GM21447 (cell line): Measurements from ENCODE around the gene EIF4E3.

ENCODE experiments used
- ATAC-seq: cut with Tn5 transposase; IDR thresholded peaks from one replicate; pipeline ENCODE4 v1.9.1; 2021; ENCODE audit not compliant: unreplicated experiment

Gene EIF4E3

DNA sequence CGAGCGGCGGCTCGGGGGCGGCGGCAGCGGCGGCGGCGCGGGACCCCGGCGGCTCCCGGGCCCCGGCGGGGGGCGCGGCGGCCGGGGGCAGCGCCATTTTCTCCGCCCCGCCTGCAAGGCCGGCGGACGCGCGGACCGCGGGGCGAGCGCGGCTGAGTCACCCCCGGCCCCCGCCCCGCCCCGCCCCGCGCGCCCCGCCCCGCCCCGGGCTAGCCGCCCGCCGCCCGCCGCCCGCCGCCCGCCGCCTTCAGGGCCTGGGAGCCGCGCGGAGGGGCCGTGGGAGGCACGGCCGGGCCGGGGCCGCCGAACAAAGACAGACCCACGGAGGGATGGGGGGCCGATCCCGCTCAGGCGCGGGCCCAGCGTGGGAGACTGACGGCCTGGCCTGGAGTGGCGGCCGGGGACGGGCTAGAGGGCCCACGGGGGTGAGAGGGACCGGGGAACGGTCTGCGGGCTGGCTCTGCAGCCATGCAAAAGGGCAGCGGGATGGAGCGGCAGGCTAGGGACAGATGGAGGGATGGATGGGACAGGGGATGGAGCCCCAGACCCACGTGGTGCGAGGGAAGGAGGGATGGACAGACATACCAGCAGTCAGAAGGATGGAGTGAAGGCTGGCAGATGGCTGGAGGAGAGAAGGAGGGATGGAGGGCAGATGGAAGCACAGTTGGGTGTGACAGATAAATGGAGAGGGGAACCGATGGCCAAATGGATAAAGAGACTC, at the start of gene EIF4E3:
Gene EIF4E3, minus strand, starts transcription at position 132 of the 721 bp plus-strand sequence. Its CDS starts 35 bp downstream, at position 97.
- ATAC-seq, result peak; percentile 30

DNA sequence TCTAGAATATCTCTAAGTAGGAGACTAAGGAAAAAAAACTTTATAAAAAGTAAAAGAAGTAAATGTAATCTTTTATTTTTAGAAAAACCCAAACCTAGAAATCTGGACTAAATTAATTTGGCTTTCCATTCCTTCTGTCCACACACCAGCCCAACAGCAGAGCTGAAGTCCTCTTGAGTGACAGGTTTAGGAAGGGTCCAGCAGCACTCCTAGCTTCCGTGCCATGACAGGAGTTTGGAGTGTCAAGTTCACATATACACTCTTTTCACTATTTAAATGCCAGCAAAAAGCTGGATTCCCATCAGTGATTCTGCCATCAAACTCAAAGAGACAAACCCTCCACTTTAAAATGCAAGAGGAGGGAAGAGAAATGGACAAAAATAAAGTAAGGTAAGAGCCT, 46.7 kb upstream of the EIF4E3 start:
- ATAC-seq, result no peak

DNA sequence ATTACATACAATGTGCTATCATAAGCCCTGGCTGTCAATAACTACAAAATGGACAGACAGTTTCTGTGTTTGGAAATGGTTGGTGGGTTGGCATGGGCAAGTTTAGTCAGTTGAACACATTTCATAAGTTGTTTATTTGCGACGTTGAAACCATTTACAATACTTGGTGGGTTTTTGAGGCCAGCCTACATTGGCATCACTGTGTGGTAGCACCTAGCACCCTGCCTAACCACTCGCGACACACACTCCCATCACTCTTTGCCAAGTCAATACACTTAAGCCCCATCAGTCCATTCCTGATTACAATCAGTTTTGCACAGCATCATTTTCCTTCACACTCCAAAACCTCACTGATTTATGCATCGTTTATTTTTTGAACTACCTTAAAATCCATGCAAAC, 45.9 kb upstream of the EIF4E3 start:
- no peak for ATAC-seq

DNA sequence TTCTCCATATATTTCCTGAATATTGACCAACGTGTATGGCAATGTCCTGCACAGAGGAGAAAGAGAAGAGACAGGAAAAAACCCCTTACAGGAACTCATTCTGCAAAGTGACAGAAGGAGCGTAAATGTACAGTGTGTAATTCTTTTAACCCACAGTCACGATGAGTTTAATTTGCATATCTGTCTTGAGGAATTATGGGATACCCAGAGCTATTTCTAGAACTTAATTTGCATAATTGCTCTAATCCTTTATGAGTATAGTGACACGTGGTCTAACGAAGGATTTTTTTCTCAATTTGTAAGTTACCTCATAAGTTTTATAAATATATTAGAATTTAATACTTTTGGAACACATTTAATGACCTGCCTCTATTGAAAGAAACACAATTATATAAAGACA, 38.2 kb upstream of the EIF4E3 start:
- ATAC-seq, result no peak

DNA sequence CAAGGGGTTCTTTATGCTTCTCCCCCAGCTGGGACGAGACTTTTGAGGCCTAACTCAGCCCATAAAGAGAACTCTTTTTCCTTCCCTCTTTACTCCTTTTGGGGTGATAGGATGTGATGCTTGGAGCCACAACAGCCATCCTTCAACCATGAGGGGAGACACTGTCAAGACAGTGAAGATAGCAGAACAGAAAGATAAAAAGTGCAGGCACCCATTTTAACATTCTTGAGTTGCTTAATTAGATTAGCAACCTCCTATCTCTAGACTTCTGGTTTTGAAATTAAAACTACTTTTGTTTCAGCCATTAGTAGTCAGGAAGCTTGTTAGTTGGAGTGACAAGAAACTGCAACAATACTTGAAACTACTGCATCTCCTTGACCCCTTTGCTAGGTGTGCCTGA, 34.9 kb upstream of the EIF4E3 start:
- ATAC-seq, result no peak

DNA sequence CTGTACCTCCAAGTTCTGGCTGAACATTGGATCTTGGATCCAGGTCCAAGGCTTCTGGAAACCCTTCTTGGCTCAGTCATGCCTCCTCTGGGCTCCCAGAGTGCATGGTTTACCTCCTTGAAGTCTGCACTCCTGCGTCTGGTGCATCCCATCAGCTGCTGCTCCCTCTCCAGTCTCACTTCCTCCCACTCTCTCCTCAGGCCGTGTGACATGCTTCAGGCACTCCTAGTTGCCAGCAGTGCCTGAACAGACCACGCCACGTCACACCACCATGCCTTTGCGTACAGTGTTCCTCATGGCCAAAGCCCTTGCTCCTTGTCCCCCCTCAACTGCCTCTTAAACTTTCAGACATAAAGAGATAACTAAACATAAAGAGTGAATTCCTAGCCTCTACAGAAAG, 34.2 kb upstream of the EIF4E3 start:
- ATAC-seq, result no peak

DNA sequence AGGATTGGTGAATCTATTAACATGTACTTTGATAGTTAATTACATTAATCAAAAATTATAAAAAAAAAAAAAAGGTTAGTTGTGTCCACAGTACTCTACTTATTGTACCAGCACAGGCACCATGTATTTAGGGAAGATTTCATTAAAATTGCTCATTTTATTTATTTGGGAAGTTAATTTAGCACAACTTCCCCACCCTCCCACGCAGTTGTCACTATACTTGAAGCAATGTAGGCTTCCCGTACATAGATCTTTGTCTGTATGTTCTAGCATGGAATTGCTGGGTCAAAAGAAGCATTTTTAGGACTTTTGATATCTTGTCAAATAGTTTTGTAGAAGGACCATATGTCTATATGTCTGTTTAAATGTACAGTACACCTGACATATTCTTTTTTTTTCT, 32.9 kb upstream of the EIF4E3 start:
- no peak for ATAC-seq

DNA sequence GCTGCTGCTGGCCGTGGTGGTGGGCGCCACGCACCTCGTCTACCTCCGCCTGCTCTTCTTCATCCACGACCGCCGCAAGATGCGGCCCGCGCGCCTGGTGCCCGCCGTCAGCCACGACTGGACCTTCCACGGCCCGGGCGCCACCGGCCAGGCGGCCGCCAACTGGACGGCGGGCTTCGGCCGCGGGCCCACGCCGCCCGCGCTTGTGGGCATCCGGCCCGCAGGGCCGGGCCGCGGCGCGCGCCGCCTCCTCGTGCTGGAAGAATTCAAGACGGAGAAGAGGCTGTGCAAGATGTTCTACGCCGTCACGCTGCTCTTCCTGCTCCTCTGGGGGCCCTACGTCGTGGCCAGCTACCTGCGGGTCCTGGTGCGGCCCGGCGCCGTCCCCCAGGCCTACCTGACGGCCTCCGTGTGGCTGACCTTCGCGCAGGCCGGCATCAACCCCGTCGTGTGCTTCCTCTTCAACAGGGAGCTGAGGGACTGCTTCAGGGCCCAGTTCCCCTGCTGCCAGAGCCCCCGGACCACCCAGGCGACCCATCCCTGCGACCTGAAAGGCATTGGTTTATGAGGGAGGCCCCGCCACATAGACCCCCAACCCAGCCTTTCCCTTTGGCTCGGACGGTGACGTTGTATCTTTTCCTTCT, 29.5 kb upstream of the EIF4E3 start:
- no peak for ATAC-seq

DNA sequence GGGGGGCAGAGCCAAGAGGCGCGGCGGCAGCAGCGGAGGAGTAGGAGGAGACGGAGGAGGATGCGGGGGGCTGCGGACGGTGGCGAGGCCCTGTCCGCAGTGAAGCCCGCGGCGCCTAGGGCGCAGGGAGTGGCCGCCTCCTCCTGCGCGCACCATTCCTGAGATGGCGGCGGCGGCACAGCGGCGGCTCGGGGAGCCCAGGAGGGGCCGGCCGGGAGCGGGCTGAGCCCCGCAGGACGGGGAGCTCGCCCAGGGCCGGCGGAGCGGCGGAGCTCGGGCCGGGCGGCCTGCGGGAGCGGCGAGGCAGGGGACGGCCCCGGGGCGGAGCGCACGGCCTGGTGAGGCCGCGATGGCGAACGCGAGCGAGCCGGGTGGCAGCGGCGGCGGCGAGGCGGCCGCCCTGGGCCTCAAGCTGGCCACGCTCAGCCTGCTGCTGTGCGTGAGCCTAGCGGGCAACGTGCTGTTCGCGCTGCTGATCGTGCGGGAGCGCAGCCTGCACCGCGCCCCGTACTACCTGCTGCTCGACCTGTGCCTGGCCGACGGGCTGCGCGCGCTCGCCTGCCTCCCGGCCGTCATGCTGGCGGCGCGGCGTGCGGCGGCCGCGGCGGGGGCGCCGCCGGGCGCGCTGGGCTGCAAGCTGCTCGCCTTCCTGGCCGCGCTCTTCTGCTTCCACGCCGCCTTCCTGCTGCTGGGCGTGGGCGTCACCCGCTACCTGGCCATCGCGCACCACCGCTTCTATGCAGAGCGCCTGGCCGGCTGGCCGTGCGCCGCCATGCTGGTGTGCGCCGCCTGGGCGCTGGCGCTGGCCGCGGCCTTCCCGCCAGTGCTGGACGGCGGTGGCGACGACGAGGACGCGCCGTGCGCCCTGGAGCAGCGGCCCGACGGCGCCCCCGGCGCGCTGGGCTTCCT, 28.8 kb upstream of the EIF4E3 start, which contains the start of gene GPR27:
Gene GPR27, plus strand, starts transcription at position 155 of the 909 bp plus-strand sequence. Its CDS starts 195 bp downstream, at position 350.
- no peak for ATAC-seq

DNA sequence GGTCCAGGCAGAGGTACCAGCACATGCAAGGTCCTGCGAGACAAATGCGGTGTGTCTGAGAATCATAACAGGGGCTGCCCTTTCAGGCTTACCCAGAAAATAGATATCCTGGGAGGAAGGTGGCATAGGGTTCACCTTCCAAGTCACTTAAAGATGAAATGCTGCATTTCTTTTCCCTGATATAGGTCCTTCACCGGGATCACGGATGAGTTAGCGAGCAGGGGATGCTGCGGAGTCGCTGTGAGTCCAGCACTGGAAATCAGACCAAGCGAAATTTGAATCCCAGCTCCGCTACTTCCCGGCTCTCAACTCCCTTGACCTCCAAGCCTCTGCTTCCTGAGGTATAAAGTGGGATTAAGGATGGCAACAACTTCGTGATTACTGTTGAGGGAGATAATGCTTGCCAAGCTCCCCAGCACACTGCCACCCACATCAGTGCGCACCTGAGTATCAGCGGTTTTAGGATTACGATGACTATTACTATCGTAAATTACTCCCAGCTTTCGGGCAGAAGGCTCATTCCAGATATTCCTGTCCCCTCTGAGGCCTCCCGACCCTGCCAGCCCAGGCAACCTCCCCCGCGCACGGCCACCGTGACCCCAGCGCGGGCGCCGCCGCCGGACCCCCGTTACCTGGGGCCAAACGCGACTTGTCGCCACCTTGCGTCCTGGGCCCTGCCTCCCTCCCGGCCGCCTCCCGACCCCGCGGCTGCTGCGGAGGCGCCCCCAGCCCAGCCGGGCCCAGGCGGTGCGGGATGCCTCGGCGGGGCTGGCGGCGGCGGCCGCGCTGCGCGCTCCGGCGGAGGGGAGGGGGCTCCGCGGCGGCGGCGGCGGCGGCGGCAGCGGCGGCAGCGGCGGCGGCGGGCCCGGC, 27.9 kb upstream of the EIF4E3 start:
- no peak for ATAC-seq

DNA sequence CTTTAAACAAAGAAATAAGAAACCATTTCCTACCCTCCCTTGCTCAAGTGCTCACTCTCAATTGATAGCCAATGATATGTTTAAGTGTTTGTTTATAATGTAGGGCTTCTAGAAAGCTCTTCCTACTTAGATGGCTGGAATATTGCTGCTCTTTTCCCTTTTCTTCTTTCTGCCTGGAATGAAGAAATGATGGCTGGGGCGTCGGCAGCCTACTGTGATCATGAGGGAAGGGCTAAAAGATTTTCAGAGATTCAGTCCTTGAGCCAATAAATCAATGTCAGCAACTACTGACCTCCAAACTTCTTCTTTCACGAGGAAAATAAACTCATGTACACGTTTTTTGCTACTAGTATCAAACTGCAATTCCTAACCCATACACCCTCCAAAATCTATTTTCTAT, 26.4 kb upstream of the EIF4E3 start:
- ATAC-seq, result no peak

DNA sequence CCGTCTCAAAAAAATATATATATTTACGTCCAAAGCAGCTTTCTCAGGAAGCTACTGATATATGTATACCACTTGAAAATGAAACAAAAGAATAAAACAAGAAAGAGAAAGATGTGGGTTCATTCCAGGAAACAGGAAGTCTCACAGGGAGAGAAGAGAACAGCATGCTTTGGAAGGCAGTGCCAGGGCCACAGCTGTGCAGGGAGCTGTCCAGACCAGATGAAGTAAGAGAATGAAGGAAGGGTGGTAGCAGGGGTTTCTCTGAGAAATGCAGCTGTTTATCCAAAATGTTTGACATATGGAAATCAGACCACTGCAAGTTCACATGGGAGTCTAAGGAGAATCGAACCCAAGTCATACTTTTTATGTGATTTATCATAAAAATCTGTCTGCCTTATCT, 19.5 kb upstream of the EIF4E3 start:
- no peak for ATAC-seq

DNA sequence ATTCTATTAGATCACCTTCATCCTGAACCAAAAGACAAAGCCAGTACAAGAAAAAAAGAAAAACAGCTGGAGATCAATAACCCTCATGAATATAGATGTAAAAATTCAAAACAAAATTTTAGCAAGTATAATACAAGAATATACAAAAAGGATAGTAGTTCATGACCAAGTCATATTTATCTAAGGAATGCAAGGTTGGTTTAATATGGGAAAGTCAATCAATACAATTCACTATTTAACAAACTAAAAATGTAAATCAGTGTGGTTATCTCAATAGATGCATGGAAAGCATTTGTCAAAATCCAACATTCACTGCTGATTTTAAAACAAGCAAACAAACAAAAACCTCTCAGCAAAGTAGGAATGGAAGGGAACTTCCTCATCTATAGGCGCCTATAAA, 17.4 kb upstream of the EIF4E3 start:
- no peak for ATAC-seq

DNA sequence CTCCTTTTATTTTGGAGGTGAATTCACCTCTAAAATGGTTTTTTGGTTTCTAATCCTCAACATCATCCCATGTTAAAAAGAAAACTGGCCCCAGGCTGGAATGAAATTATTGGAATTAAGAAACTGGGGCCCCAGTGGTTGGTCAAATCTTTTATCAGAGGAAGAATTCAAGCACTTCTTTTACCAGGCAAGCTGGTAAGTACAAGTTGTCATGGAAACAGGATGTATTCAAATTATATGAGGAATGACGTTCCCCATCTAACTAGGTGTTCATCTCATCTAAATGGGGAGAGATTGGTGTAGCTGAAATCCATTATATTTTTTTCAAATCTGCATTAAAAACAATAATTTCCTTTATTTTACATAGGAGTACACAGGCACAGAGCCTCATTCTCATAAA, 9.7 kb upstream of the EIF4E3 start:
- no peak for ATAC-seq

DNA sequence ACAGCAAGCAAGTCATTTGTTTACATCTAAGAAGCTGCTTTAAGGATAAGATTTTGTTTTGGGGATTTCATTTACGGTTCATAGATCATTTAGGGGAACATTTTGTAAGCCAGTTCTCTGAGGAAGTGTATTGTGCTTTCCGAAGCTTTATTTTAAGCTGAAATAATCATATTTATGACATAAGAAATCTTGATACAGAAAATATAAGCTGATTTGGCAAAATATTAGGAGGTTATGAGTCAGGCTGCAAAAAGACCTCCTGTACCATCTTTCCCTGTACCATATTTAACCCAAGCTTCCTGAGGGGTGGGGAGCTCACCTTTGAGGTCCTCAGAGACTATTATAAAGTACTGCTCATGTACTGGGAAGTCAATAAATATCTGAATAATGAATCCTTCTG, 8.1 kb upstream of the EIF4E3 start:
- no peak for ATAC-seq

DNA sequence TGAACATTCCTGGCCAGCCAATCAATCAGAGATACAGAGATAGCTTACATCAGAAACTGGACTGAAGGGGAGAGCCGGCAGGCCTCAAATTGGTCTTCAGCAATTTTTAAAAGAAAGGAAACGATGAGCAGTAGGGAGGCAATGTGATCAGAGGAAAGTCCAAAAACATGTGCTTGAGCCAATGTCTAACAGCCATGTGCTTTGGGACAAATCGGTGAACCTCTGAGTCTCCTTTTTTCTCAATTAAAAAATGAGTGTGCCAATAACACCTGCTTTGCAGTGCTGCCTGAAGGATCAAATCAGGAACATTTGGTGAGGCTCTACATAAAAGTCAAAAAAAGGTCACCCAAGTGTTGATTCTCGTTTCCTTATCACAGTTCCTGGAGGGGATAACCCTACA, 7.4 kb upstream of the EIF4E3 start:
- ATAC-seq, result no peak

DNA sequence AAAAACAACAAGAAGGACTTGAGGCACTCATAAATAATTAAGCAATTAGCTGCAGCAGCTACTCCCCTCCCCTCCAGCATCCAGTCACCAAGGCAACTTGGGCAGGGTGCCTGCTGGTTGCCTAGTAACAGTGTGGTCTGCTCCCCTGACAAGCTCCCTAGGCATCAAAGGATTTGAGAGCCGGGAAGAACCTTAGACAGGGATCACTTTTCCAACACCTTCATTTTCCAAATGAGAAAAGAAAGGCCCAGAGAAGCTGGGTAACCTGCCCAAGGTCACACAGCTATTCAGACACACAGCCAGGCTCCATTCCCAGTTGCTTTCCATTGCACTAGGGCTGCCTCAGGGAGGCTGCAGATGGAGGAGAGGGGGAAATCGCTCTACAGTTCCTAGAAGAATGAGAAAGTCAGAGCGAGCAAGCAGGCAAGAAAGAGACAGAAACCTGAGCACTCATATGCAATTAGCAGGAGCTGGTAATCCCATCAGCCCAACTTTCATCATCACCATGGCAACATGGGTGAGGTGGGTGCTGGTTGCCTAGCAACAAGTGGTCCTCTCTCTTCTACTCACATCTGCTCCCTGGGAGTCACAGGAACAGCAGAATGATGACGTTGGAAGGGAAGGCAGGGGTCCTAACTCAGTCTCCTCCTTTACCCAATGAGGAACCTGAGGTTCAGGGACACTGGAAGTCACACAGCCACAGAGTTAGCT, 3.6 kb upstream of the EIF4E3 start:
- ATAC-seq, result no peak

DNA sequence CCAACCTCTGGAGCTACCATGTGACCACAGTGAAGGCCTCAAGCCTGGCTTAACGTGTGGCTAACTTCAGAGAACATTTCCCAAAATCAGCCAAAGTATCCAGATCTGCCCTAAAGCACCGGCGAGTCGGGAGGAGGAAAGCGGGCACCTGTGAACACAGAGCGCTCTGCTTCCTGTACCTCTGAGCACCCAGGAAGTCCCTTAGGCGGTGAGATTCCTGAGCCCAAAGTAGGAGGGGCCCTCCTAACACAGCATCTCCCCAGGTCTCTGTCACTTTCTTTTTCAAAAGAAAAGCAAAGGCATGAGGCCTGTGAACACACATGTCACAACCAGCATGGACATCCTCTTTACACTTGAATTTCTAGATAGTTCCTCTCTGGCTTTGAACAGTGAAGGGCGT, 944 bp upstream of the EIF4E3 start:
- no peak for ATAC-seq

DNA sequence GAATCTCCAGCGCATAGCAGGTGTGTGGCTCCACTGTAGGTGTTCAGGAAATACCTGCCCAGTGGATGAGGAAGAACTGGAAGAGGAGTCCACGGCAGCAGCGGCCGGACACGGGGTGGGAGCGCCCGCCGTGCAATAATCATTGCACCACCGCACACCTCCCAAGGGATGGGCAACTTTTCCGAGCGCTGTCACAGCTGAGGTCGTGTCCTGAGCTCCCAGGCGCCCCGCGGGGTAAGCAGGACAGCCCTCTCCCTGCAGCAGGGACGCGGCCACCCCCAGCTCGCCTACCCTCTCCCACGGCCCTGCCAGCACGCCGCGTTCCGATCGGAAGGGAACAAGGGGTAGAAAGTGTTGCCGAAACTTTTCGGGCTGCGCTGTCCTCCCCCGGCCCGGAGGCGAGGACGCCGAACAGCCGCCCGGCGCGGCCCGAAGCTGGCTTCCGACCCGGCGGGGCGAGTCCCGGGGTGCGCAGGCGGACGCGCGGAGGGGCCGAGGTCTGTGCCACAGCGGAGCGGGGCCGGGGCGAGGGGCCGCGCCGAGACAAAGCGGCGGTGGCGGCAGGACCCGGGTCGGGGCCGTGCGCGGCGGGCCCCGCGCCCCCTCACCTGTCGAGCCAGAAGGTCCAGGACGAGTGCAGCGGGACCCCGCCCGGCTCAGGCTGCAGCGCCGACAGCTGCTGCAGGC, 475 bp downstream of the EIF4E3 start:
- peak; percentile 43 for ATAC-seq

DNA sequence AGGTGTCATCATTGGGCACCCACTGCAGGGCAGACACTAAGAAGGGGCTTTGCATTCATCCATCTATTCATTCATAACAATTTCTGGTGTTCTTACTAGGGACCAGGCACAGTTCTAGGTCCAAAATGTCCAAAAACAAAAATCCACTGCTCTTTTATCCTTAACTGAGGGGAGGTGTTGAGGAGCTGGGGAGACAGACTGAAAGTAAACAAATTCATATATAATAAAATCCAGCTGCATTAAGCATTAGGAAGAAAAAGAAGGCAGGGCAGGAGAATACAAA, 1.1 kb downstream of the EIF4E3 start:
- ATAC-seq, result no peak
